Panc1 (cell line): Measurements from ENCODE around the gene CNTN4. TPM values are rescaled to one million over a fixed set of nuclear protein-coding genes. Genes with fewer than 3 reads are reported as not detected.

Experiments
- ATAC-seq: fragments of 200-7000 bp; cut with Tn5 transposase; 2 replicates; pipeline ENCODE4 v1.9.1; 2020; ENCODE audit warnings: mild to moderate bottlenecking, moderate library complexity
- BruUV-seq: library from RNA; stranded (reverse); fragments of 400-500 nt; replicated peaks from 2 replicates; lab custom pipeline; 2021; lab: Mats Ljungman, UMichigan
- CTCF ChIA-PET: fragments of 300-600 bp; sonication (Branson Sonifier 250); formaldehyde crosslinking; loops from one replicate; lab custom pipeline; 2022; ENCODE audit warnings: antibody characterized with exemption; lab: Charles Lee
- POLR2A ChIA-PET: fragments of 300-600 bp; sonication (Branson Sonifier 250); formaldehyde crosslinking; loops from one replicate; lab custom pipeline; 2022; ENCODE audit warnings: antibody characterized with exemption; lab: Charles Lee
- DNase-seq: peaks from one replicate; pipeline ENCODE4 v3.0.0-alpha.2; 2010; ENCODE audit warnings: low read depth, low spot score
- H3K27ac ChIP-seq: 2 replicates; pipeline ENCODE4 v1.5.1; 2011; ENCODE audit warnings: mild to moderate bottlenecking, low read length, inconsistent platforms
- H3K27me3 ChIP-seq: fragments of 200-500 bp; sonication (Bioruptor generic); 2 replicates; pipeline ENCODE4 v1.6.0; 2014; ENCODE audit warnings: low read length, inconsistent platforms; ENCODE audit not compliant: control insufficient read depth, insufficient read depth
- H3K36me3 ChIP-seq: fragments of 200-500 bp; sonication (Bioruptor generic); 2 replicates; pipeline ENCODE4 v1.5.1; 2014; ENCODE audit warnings: inconsistent platforms, mild to moderate bottlenecking, low read length, moderate library complexity; ENCODE audit not compliant: control insufficient read depth, insufficient read depth
- H3K4me1 ChIP-seq: 2 replicates; pipeline ENCODE4 v1.5.1; 2011; ENCODE audit warnings: inconsistent platforms, mild to moderate bottlenecking, low read length, moderate library complexity; ENCODE audit not compliant: control insufficient read depth, insufficient read depth
- H3K4me3 ChIP-seq, 2 experiments: 2 replicates each; pipeline ENCODE4 v1.5.1; 2011 to 2012; ENCODE audit warnings: low read depth in 2 of 2, low read length in 2 of 2, mild to moderate bottlenecking in 2 of 2, inconsistent platforms in 1 of 2, moderate library complexity in 1 of 2
- H3K9me3 ChIP-seq: fragments of 200-500 bp; sonication (Bioruptor generic); 2 replicates; pipeline ENCODE4 v1.5.1; 2014; ENCODE audit warnings: low read depth, mild to moderate bottlenecking, inconsistent platforms, low read length, moderate library complexity; ENCODE audit not compliant: control insufficient read depth, insufficient read depth
- POLR2AphosphoS5 ChIP-seq: IDR thresholded peaks from 2 replicates; pipeline ENCODE4 v1.6.1; 2012; ENCODE audit warnings: mild to moderate bottlenecking, low read depth, low read length, moderate library complexity
- SIN3A ChIP-seq: IDR thresholded peaks from 2 replicates; pipeline ENCODE4 v1.6.1; 2012; ENCODE audit warnings: low read depth, mild to moderate bottlenecking, low read length, moderate library complexity, borderline replicate concordance; ENCODE audit not compliant: insufficient read depth
- TCF7L2 ChIP-seq: IDR thresholded peaks from 2 replicates; pipeline ENCODE4 v1.6.1; 2011; ENCODE audit warnings: mild to moderate bottlenecking, low read depth, low read length, inconsistent platforms
- in situ Hi-C: cut with HindIII; loops from 2 replicates; pipeline ENCODE4 v1.10.0; 2016; ENCODE audit warnings: low sequenced_read_pairs, low pct_unique_long_range_greater_than_20kb
- intact Hi-C: fragments of 100-400 bp; cut with micrococcal nuclease; formaldehyde crosslinking; loops from one replicate; pipeline ENCODE4 v1.10.0; 2022; ENCODE audit not compliant: unreplicated experiment
- total RNA-seq: library from RNA; stranded (reverse); gene quantifications from one replicate; pipeline ENCODE4 v1.2.1, GENCODE V29; 2021; ENCODE audit not compliant: unreplicated experiment
- TF ChIP-seq, protein P1 (sequence below), 2 experiments: IDR thresholded peaks; 2 replicates each; pipeline ENCODE4 v1.6.1; 2011 to 2012; ENCODE audit warnings: low read depth in 2 of 2, control low read depth in 1 of 2, low read length in 1 of 2, mild to moderate bottlenecking in 1 of 2, moderate library complexity in 1 of 2; ENCODE audit not compliant: insufficient read depth in 1 of 2
- TF ChIP-seq, protein P2 (sequence below): fragments of 450-650 bp; IDR thresholded peaks from 2 replicates; pipeline ENCODE4 v1.5.1; 2017; ENCODE audit warnings: mild to moderate bottlenecking

The CNTN4 gene
- total RNA-seq, 1 experiment from 2014 or later: not detected

- TF ChIP-seq SIN3A: no peak
- H3K36me3 ChIP-seq: no peaks in the 10 kb centered on the region
- no peak overlapping the region for H3K27ac ChIP-seq
- H3K9me3 ChIP-seq: no peaks in the 10 kb centered on the region
- no peaks in the 10 kb centered on the region for H3K4me1 ChIP-seq
- H3K4me3 ChIP-seq: no peak overlapping the region
- DNase-seq: no peak
- in situ Hi-C loops: no loop called here
- H3K27me3 ChIP-seq: no peaks in the 10 kb centered on the region
- BruUV-seq: no TSS peak
- POLR2A ChIA-PET: no interaction called here
- intact Hi-C loops: no loop called here
- ATAC-seq: no peak
- CTCF ChIA-PET: no interaction called here
Measured at GRCh38 chr3:2172561-2173171, 74.0 kb downstream of the CNTN4 start.

DNA sequence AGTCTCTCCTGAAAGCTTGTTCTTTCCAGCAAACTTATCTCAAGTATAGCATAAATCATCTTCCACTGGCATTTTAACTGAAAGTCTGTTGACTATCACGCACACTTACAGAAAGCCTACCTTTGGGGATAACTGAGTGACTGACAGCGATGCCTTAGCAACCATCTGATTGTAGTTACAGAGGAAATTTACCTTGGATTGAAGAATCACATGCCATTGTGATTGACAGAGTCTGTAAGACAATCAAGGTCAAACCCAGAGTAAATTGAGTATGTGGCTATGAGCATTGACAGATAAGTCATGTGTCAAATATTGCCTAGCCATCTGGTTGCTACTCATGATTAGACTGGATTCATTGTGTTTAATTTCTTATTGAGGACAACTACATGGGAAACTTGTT, 82.0 kb downstream of the CNTN4 start:
- intact Hi-C loops: no loop called here
- no peak for DNase-seq
- CTCF ChIA-PET: no interaction called here

More for the DNA sequence above, 82.0 kb downstream of the CNTN4 start:
- H3K4me3 ChIP-seq: no peak overlapping the region
- POLR2A ChIA-PET: no interaction called here
- in situ Hi-C loops: no loop called here
- no TSS peak for BruUV-seq
- no peaks in the 10 kb centered on the region for H3K9me3 ChIP-seq
- no peak overlapping the region for H3K27ac ChIP-seq
- H3K27me3 ChIP-seq: no peaks in the 10 kb centered on the region
- no peaks in the 10 kb centered on the region for H3K36me3 ChIP-seq
- ATAC-seq: no peak
- TF ChIP-seq, protein P1, sequence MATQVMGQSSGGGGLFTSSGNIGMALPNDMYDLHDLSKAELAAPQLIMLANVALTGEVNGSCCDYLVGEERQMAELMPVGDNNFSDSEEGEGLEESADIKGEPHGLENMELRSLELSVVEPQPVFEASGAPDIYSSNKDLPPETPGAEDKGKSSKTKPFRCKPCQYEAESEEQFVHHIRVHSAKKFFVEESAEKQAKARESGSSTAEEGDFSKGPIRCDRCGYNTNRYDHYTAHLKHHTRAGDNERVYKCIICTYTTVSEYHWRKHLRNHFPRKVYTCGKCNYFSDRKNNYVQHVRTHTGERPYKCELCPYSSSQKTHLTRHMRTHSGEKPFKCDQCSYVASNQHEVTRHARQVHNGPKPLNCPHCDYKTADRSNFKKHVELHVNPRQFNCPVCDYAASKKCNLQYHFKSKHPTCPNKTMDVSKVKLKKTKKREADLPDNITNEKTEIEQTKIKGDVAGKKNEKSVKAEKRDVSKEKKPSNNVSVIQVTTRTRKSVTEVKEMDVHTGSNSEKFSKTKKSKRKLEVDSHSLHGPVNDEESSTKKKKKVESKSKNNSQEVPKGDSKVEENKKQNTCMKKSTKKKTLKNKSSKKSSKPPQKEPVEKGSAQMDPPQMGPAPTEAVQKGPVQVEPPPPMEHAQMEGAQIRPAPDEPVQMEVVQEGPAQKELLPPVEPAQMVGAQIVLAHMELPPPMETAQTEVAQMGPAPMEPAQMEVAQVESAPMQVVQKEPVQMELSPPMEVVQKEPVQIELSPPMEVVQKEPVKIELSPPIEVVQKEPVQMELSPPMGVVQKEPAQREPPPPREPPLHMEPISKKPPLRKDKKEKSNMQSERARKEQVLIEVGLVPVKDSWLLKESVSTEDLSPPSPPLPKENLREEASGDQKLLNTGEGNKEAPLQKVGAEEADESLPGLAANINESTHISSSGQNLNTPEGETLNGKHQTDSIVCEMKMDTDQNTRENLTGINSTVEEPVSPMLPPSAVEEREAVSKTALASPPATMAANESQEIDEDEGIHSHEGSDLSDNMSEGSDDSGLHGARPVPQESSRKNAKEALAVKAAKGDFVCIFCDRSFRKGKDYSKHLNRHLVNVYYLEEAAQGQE (IDR thresholded peaks at IDR 0.05; ENCODE audit: insufficient read depth in 1 of 2, low read depth in 2 of 2, low read length in 1 of 2): no peak
- no peak for TF ChIP-seq SIN3A
- TF ChIP-seq, protein P2, sequence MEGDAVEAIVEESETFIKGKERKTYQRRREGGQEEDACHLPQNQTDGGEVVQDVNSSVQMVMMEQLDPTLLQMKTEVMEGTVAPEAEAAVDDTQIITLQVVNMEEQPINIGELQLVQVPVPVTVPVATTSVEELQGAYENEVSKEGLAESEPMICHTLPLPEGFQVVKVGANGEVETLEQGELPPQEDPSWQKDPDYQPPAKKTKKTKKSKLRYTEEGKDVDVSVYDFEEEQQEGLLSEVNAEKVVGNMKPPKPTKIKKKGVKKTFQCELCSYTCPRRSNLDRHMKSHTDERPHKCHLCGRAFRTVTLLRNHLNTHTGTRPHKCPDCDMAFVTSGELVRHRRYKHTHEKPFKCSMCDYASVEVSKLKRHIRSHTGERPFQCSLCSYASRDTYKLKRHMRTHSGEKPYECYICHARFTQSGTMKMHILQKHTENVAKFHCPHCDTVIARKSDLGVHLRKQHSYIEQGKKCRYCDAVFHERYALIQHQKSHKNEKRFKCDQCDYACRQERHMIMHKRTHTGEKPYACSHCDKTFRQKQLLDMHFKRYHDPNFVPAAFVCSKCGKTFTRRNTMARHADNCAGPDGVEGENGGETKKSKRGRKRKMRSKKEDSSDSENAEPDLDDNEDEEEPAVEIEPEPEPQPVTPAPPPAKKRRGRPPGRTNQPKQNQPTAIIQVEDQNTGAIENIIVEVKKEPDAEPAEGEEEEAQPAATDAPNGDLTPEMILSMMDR: no peak
- TF ChIP-seq TCF7L2: no peak
- no peak for TF ChIP-seq POLR2AphosphoS5
- no peaks in the 10 kb centered on the region for H3K4me1 ChIP-seq
